GM23248 (cell line): ENCODE measurements around the gene SYTL2.

Experiments used
- EZH2 ChIP-seq: fragments of 200-600 bp; sonication (generic); IDR thresholded peaks from 2 replicates; pipeline ENCODE4 v1.6.1; 2018; ENCODE audit warnings: antibody characterized with exemption, mild to moderate bottlenecking; ENCODE audit not compliant: insufficient read depth, poor library complexity, severe bottlenecking
- EZH2phosphoT487 ChIP-seq: fragments of 200-600 bp; sonication (generic); IDR thresholded peaks from 2 replicates; pipeline ENCODE4 v1.6.1; 2018; ENCODE audit warnings: antibody characterized with exemption, moderate library complexity, mild to moderate bottlenecking, low read depth; ENCODE audit not compliant: insufficient read depth

DNA sequence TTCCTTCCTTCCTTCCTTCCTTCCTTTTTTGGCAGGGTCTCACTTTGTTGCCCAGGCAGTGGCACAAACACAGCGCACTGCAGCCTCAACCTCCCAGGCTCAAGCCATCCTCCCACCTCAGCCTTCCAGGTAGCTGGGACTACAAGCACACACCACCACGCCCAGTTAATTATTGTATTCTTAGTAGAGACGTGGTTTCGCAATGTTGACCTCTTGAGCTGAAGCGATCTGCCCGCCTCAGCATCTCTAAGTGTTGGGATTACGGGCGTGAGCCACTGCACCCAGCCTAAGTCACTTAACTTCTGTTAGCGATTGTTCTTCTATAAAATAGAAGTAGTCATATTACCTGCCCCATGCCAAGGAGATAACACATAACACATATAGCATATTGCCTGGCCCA, 2.8 kb upstream of the SYTL2 start:
- TF ChIP-seq EZH2phosphoT487 (no peak), EZH2 (no peak)
